ENCODE measurements around the gene PLA2G4A. TPM values are rescaled to one million over a fixed set of nuclear protein-coding genes. Genes with fewer than 3 reads are reported as not detected.

PLA2G4A gene
- total and polyA plus RNA-seq, 9 donors, result 1.7 to 19.0 (median 9.0) TPM

GRCh38 chr1:186804679-186805078 lies 24.1 kb upstream of the PLA2G4A start:
- no peak for TF ChIP-seq EP300 (IDR thresholded peaks at IDR 0.05)
- no peak for TF ChIP-seq POLR2A (IDR thresholded peaks at IDR 0.05)
- Histone ChIP-seq H3K9me3 (no peaks in the 10 kb centered on the region), H3K27ac (no peak overlapping the region), H3K27me3 (no peaks in the 10 kb centered on the region), H3K4me1 (ENCODE audit: insufficient read depth) (no peaks in the 10 kb centered on the region), H3K36me3 (no peaks in the 10 kb centered on the region), H3K4me3 (no peak overlapping the region)
- 67 to 87% (median 68%) methylated on average over 5 of the region's 5 CpGs for WGBS, 3 donors
- intact Hi-C loops (cut with DNase I), result no loop called here
- DNase-seq, result no peak

DNA sequence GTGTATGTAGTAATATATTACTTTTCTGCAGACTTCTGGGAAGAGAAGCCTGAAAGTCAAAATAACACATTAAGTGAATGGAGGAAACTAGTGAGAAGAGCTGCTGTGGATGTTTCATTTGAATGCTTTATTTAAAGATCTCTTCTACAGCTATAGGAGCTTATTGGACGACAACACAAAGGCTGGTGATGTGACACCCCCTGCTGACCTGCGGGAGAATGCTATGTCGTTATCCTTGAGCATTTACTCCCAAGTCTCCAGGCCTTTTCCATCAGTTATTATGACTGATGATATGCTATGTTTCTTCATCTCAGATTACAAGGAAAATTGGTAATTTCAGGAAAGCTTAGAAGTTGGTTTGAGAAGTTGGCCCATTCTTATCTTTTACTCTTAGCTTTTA lies 22.3 kb upstream of the PLA2G4A start:
- no peaks in the 10 kb centered on the region for H3K27me3 ChIP-seq
- H3K27ac ChIP-seq, result no peak overlapping the region
- no peaks in the 10 kb centered on the region for H3K36me3 ChIP-seq
- intact Hi-C loops (cut with DNase I), result no loop called here
- 26 to 38% (median 34%) methylated on average over 3 of the region's 3 CpGs for WGBS, 3 donors
- H3K4me3 ChIP-seq, result no peak overlapping the region
- H3K4me1 ChIP-seq (ENCODE audit: insufficient read depth), result no peaks in the 10 kb centered on the region
- TF ChIP-seq, protein P1, sequence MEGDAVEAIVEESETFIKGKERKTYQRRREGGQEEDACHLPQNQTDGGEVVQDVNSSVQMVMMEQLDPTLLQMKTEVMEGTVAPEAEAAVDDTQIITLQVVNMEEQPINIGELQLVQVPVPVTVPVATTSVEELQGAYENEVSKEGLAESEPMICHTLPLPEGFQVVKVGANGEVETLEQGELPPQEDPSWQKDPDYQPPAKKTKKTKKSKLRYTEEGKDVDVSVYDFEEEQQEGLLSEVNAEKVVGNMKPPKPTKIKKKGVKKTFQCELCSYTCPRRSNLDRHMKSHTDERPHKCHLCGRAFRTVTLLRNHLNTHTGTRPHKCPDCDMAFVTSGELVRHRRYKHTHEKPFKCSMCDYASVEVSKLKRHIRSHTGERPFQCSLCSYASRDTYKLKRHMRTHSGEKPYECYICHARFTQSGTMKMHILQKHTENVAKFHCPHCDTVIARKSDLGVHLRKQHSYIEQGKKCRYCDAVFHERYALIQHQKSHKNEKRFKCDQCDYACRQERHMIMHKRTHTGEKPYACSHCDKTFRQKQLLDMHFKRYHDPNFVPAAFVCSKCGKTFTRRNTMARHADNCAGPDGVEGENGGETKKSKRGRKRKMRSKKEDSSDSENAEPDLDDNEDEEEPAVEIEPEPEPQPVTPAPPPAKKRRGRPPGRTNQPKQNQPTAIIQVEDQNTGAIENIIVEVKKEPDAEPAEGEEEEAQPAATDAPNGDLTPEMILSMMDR (IDR thresholded peaks at IDR 0.05), result no peak
- no peak for TF ChIP-seq POLR2A (IDR thresholded peaks at IDR 0.05)
- no peak for TF ChIP-seq EP300 (IDR thresholded peaks at IDR 0.05)
- DNase-seq, result no peak
- H3K9me3 ChIP-seq, result no peaks in the 10 kb centered on the region

- Histone ChIP-seq H3K27me3 (no peaks in the 10 kb centered on the region), H3K27ac (no peak overlapping the region), H3K4me3 (no peak overlapping the region), H3K36me3 (no peaks in the 10 kb centered on the region), H3K9me3 (no peaks in the 10 kb centered on the region), H3K4me1 (ENCODE audit: insufficient read depth) (no peaks in the 10 kb centered on the region)
- TF ChIP-seq POLR2A (IDR thresholded peaks at IDR 0.05), result no peak
- no peak for TF ChIP-seq EP300 (IDR thresholded peaks at IDR 0.05)
- TF ChIP-seq, protein P1 (IDR thresholded peaks at IDR 0.05), result no peak
- no peak for DNase-seq
- 85 to 91% (median 86%) methylated on average over 4 of the region's 4 CpGs for WGBS, 3 donors
- intact Hi-C loops (cut with DNase I), result no loop called here
These were observed 21.6 kb upstream of the PLA2G4A start for GRCh38 chr1:186807163-186807562.

GRCh38 chr1:186811892-186812291 lies 16.9 kb upstream of the PLA2G4A start:
- TF ChIP-seq, protein P1 (IDR thresholded peaks at IDR 0.05), result no peak
- TF ChIP-seq EP300 (IDR thresholded peaks at IDR 0.05), result no peak
- TF ChIP-seq POLR2A (IDR thresholded peaks at IDR 0.05), result no peak
- intact Hi-C loops (cut with DNase I), result no loop called here
- no peaks in the 10 kb centered on the region for H3K36me3 ChIP-seq
- H3K9me3 ChIP-seq, result no peaks in the 10 kb centered on the region
- H3K4me1 ChIP-seq (ENCODE audit: insufficient read depth), result no peaks in the 10 kb centered on the region
- WGBS, 3 donors, result 91 to 97% (median 93%) methylated on average over 1 of the region's 1 CpG
- H3K27ac ChIP-seq, result no peak overlapping the region
- no peak overlapping the region for H3K4me3 ChIP-seq
- H3K27me3 ChIP-seq, result no peaks in the 10 kb centered on the region
- DNase-seq, result no peak

DNA sequence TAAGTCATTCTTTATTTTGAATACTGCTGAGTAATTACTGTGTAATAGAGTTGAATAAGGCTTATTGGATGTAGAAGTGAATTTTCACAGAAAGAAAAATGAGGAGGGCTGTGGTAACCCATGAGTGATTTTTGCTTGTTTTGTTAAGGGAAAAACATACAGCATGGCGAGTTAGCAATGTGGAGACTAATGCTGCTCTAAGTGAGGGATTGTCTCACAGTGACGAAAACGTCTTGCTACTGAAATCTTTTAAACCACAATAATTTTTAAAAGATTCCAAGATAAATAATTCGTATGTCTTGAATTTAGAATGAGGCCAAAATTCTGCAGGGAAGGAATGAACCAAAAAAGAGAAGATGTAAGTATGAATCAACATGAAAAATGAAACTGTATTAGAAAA lies 16.2 kb upstream of the PLA2G4A start:
- no peaks in the 10 kb centered on the region for H3K36me3 ChIP-seq
- H3K9me3 ChIP-seq, result no peaks in the 10 kb centered on the region
- no peaks in the 10 kb centered on the region for H3K4me1 ChIP-seq (ENCODE audit: insufficient read depth)
- no peak for TF ChIP-seq POLR2A (IDR thresholded peaks at IDR 0.05)
- TF ChIP-seq, protein P1 (IDR thresholded peaks at IDR 0.05), result no peak
- no peak for TF ChIP-seq EP300 (IDR thresholded peaks at IDR 0.05)
- H3K4me3 ChIP-seq, result no peak overlapping the region
- H3K27ac ChIP-seq, result no peak overlapping the region
- DNase-seq, result no peak
- H3K27me3 ChIP-seq, result no peaks in the 10 kb centered on the region
- 52 to 57% (median 57%) methylated on average over 4 of the region's 4 CpGs for WGBS, 3 donors
- intact Hi-C loops (cut with DNase I), result no loop called here
